HCT116 (cell line): ENCODE data around the gene MICAL3.

Source experiments
- CEBPB ChIP-seq: IDR thresholded peaks from 2 replicates; pipeline ENCODE4 v1.6.1; 2012; ENCODE audit warnings: low read depth
- EZH2 ChIP-seq: fragments of 200-600 bp; sonication (generic); IDR thresholded peaks from 2 replicates; pipeline ENCODE4 v1.6.1; 2017; ENCODE audit warnings: antibody characterized with exemption, mixed run types
- JUND ChIP-seq: IDR thresholded peaks from 2 replicates; pipeline ENCODE4 v1.6.1; 2012
- POLR2A ChIP-seq: IDR thresholded peaks from 2 replicates; pipeline ENCODE4 v1.7.0; 2011; ENCODE audit warnings: borderline replicate concordance; ENCODE audit not compliant: insufficient read depth, insufficient read length; ENCODE audit errors: extremely low read depth
- POLR2AphosphoS5 ChIP-seq: IDR thresholded peaks from 2 replicates; pipeline ENCODE4 v1.6.1; 2011; ENCODE audit warnings: mild to moderate bottlenecking, low read depth, low read length, moderate library complexity
- RAD21 ChIP-seq: IDR thresholded peaks from 2 replicates; pipeline ENCODE4 v1.6.1; 2012; ENCODE audit warnings: low read depth, mild to moderate bottlenecking
- TCF7L2 ChIP-seq: IDR thresholded peaks from 2 replicates; pipeline ENCODE4 v1.7.0; 2011; ENCODE audit warnings: borderline replicate concordance, inconsistent platforms; ENCODE audit not compliant: insufficient read depth, insufficient read length; ENCODE audit errors: extremely low read depth
- TF ChIP-seq, protein P1 (sequence below), 3 experiments: fragments of 200-600 bp in 1 of 3; sonication (generic) in 1 of 3; IDR thresholded peaks in 2 of 3; conservative IDR thresholded peaks in 1 of 3; 2 replicates each; pipeline ENCODE4 v1.5.1; 2012 to 2017; ENCODE audit warnings: low read depth in 2 of 3, low read length in 2 of 3, antibody characterized with exemption in 1 of 3, borderline replicate concordance in 1 of 3, control low read depth in 1 of 3, mild to moderate bottlenecking in 1 of 3, mixed read lengths in 1 of 3, mixed run types in 1 of 3, moderate library complexity in 1 of 3; ENCODE audit not compliant: insufficient read depth in 1 of 3
- TF ChIP-seq, protein P2 (sequence below): IDR thresholded peaks from 2 replicates; pipeline ENCODE4 v1.6.1; 2012

- TF ChIP-seq POLR2AphosphoS5: no peak
- TF ChIP-seq, protein P1, sequence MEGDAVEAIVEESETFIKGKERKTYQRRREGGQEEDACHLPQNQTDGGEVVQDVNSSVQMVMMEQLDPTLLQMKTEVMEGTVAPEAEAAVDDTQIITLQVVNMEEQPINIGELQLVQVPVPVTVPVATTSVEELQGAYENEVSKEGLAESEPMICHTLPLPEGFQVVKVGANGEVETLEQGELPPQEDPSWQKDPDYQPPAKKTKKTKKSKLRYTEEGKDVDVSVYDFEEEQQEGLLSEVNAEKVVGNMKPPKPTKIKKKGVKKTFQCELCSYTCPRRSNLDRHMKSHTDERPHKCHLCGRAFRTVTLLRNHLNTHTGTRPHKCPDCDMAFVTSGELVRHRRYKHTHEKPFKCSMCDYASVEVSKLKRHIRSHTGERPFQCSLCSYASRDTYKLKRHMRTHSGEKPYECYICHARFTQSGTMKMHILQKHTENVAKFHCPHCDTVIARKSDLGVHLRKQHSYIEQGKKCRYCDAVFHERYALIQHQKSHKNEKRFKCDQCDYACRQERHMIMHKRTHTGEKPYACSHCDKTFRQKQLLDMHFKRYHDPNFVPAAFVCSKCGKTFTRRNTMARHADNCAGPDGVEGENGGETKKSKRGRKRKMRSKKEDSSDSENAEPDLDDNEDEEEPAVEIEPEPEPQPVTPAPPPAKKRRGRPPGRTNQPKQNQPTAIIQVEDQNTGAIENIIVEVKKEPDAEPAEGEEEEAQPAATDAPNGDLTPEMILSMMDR (IDR thresholded peaks at IDR 0.05 in 2 of 3, conservative IDR thresholded peaks at IDR 0.05 in 1 of 3; ENCODE audit: borderline replicate concordance in 1 of 3, insufficient read depth in 1 of 3, low read depth in 2 of 3, low read length in 2 of 3): no peak
- TF ChIP-seq POLR2A: no peak
- no peak for TF ChIP-seq CEBPB
- TF ChIP-seq RAD21: no peak
- no peak for TF ChIP-seq JUND
- TF ChIP-seq TCF7L2: no peak
- TF ChIP-seq, protein P2, sequence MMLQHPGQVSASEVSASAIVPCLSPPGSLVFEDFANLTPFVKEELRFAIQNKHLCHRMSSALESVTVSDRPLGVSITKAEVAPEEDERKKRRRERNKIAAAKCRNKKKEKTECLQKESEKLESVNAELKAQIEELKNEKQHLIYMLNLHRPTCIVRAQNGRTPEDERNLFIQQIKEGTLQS: no peak
- TF ChIP-seq EZH2: no peak
Observed at GRCh38 chr22:17888855-17889254, 135.5 kb downstream of the MICAL3 start.
